DOHH2 (cell line): ENCODE measurements around the gene CD28.

ENCODE experiments used
- CTCF ChIP-seq: fragments of 200-600 bp; sonication (generic); IDR thresholded peaks from one replicate; pipeline ENCODE4 v1.5.1; 2014; ENCODE audit warnings: antibody characterized with exemption, mild to moderate bottlenecking, low read depth, low read length; ENCODE audit not compliant: poor library complexity, severe bottlenecking
- EZH2phosphoT487 ChIP-seq: fragments of 200-600 bp; sonication (generic); IDR thresholded peaks from 2 replicates; pipeline ENCODE4 v1.6.1; 2017; ENCODE audit warnings: borderline replicate concordance, mild to moderate bottlenecking, antibody characterized with exemption, low read length, moderate library complexity, mixed read lengths

- TF ChIP-seq CTCF (no peak), EZH2phosphoT487 (no peak)
Observed at GRCh38 chr2:203741566-203741965, 35.1 kb downstream of the CD28 start.
